Amygdala (tissue), 56 donors: ENCODE results near the gene HS6ST3.
A peak's percentile ranks its signal among the peaks of the same experiment; 100 is the strongest.

Experiments used
- DNase-seq, 56 donors: peaks; one replicate each; lab custom pipeline; 2025; lab: John Stamatoyannopoulos, UW

HS6ST3 gene

GRCh38 chr13:96193728-96194310 lies 103.9 kb downstream of the HS6ST3 start:
- DNase-seq, result no peak

- no peak for DNase-seq
Observed at GRCh38 chr13:96198038-96198437, 108.1 kb downstream of the HS6ST3 start.

- no peak for DNase-seq
Observed at GRCh38 chr13:96199315-96199714, 109.4 kb downstream of the HS6ST3 start.

- DNase-seq, result no peak
Observed at GRCh38 chr13:96200810-96201209, 110.9 kb downstream of the HS6ST3 start.

GRCh38 chr13:96202315-96202714 lies 112.4 kb downstream of the HS6ST3 start:
- no peak for DNase-seq

- no peak for DNase-seq
Observed at GRCh38 chr13:96203471-96203870, 113.6 kb downstream of the HS6ST3 start.

- no peak for DNase-seq
Observed at GRCh38 chr13:96214824-96215445, 125.0 kb downstream of the HS6ST3 start.

GRCh38 chr13:96216543-96216942 lies 126.6 kb downstream of the HS6ST3 start:
- DNase-seq, result no peak

- DNase-seq, result no peak
Observed at GRCh38 chr13:96218475-96218874, 128.6 kb downstream of the HS6ST3 start.

GRCh38 chr13:96221471-96221870 lies 131.6 kb downstream of the HS6ST3 start:
- no peak for DNase-seq

- peak in 4 of 56 donors; percentile 2 to 10 (median 6) for DNase-seq
Observed at GRCh38 chr13:96223231-96223630, 133.3 kb downstream of the HS6ST3 start.

GRCh38 chr13:96229356-96229755 lies 139.4 kb downstream of the HS6ST3 start:
- no peak for DNase-seq

- DNase-seq, result peak in 1 of 56 donors; percentile 6
Observed at GRCh38 chr13:96238241-96238640, 148.3 kb downstream of the HS6ST3 start.

- no peak for DNase-seq
Observed at GRCh38 chr13:96238861-96239260, 149.0 kb downstream of the HS6ST3 start.

- no peak for DNase-seq
Observed at GRCh38 chr13:96243376-96243775, 153.5 kb downstream of the HS6ST3 start.

GRCh38 chr13:96248103-96248502 lies 158.2 kb downstream of the HS6ST3 start:
- no peak for DNase-seq

- no peak for DNase-seq
Observed at GRCh38 chr13:96248996-96249395, 159.1 kb downstream of the HS6ST3 start.

- no peak for DNase-seq
Observed at GRCh38 chr13:96252903-96253302, 163.0 kb downstream of the HS6ST3 start.

GRCh38 chr13:96273196-96273595 lies 183.3 kb downstream of the HS6ST3 start:
- no peak for DNase-seq

GRCh38 chr13:96274046-96274445 lies 184.1 kb downstream of the HS6ST3 start:
- no peak for DNase-seq

- DNase-seq, result no peak
Observed at GRCh38 chr13:96279904-96280303, 190.0 kb downstream of the HS6ST3 start.

GRCh38 chr13:96284971-96285370 lies 195.1 kb downstream of the HS6ST3 start:
- DNase-seq, result no peak

- no peak for DNase-seq
Observed at GRCh38 chr13:96285729-96286128, 195.8 kb downstream of the HS6ST3 start.
